Gastrocnemius medialis (tissue), 4 donors: Measurements from ENCODE around the gene MAML3.

ENCODE experiments used
- CTCF ChIP-seq, 5 experiments: fragments of 450-650 bp in 3 of 5; fragments of 200-600 bp in 2 of 5; sonication (generic) in 2 of 5; IDR thresholded peaks in 4 of 5; conservative IDR thresholded peaks in 1 of 5; 1 replicate in 4 of 5; 2 replicates in 1 of 5; pipeline ENCODE4 v1.5.1; 2016 to 2019; ENCODE audit warnings: antibody characterized with exemption in 5 of 5, mild to moderate bottlenecking in 3 of 5, moderate library complexity in 3 of 5
- POLR2A ChIP-seq, 2 donors: fragments of 450-650 bp; IDR thresholded peaks; one replicate each; pipeline ENCODE4 v1.6.1; 2017; ENCODE audit warnings: antibody characterized with exemption in 2 of 2, mild to moderate bottlenecking in 2 of 2, moderate library complexity in 2 of 2

GRCh38 chr4:139951021-139951420 is 203.0 kb downstream of the MAML3 start:
- TF ChIP-seq CTCF (IDR thresholded peaks at IDR 0.05 in 4 of 5, conservative IDR thresholded peaks at IDR 0.05 in 1 of 5) (no peak), POLR2A (IDR thresholded peaks at IDR 0.05) (no peak)
